Smooth muscle cell (in vitro differentiated cells): ENCODE results near the gene INF2. TPM values are rescaled to one million over a fixed set of nuclear protein-coding genes. Genes with fewer than 3 reads are reported as not detected.

Experiments
- DNase-seq: peaks from one replicate; lab custom pipeline; 2025; ENCODE audit not compliant: unreplicated experiment; lab: John Stamatoyannopoulos, UW
- H2AFZ ChIP-seq: fragments of 200-600 bp; sonication (generic); 2 replicates; pipeline ENCODE4 v1.6.0; 2016; ENCODE audit warnings: antibody characterized with exemption, low read depth, mild to moderate bottlenecking
- H3F3A ChIP-seq: fragments of 200-600 bp; sonication (generic); 2 replicates; pipeline ENCODE4 v1.6.0; 2017; ENCODE audit warnings: antibody characterized with exemption, low read depth
- H3K27ac ChIP-seq: fragments of 200-600 bp; sonication (generic); 2 replicates; pipeline ENCODE4 v1.5.1; 2016; ENCODE audit warnings: low read depth, mild to moderate bottlenecking
- H3K27me3 ChIP-seq: fragments of 200-600 bp; sonication (generic); 2 replicates; pipeline ENCODE4 v1.6.1; 2016; ENCODE audit warnings: low read depth, mild to moderate bottlenecking
- H3K36me3 ChIP-seq: fragments of 200-600 bp; sonication (generic); 2 replicates; pipeline ENCODE4 v1.5.1; 2016; ENCODE audit warnings: low read depth
- H3K4me1 ChIP-seq: fragments of 200-600 bp; sonication (generic); 2 replicates; pipeline ENCODE4 v1.5.1; 2016; ENCODE audit warnings: low read depth
- H3K4me2 ChIP-seq: fragments of 200-600 bp; sonication (generic); 2 replicates; pipeline ENCODE4 v1.6.0; 2016; ENCODE audit warnings: mild to moderate bottlenecking
- H3K4me3 ChIP-seq: fragments of 200-600 bp; sonication (generic); 2 replicates; pipeline ENCODE4 v1.5.1; 2016; ENCODE audit warnings: mild to moderate bottlenecking
- H3K79me2 ChIP-seq: fragments of 200-600 bp; sonication (generic); 2 replicates; pipeline ENCODE4 v1.6.0; 2016; ENCODE audit warnings: low read depth, mild to moderate bottlenecking
- H3K9ac ChIP-seq: fragments of 200-600 bp; sonication (generic); 2 replicates; pipeline ENCODE4 v1.6.0; 2016; ENCODE audit warnings: low read depth
- H3K9me3 ChIP-seq: fragments of 200-600 bp; sonication (generic); replicated peaks from 2 replicates; pipeline ENCODE4 v1.5.1; 2016; ENCODE audit warnings: low read depth
- H4K20me1 ChIP-seq: fragments of 200-600 bp; sonication (generic); 2 replicates; pipeline ENCODE4 v1.6.0; 2016; ENCODE audit warnings: low read depth
- WGBS: methylation state at CpG from one replicate; pipeline ENCODE4 v1.1.7; 2016; ENCODE audit warnings: low lambda C conversion rate; 5-methylcytosine and 5-hydroxymethylcytosine counted together
- polyA plus RNA-seq: library from polyadenylated mRNA; unstranded; fragments of >200 nt; fragmentation: Nextera tagmentation; extraction: Ambion mirVana; gene quantifications from 2 replicates; pipeline ENCODE4 v1.2.1, GENCODE V29; 2016
- total RNA-seq: library from RNA; depleted of rRNA; stranded (reverse); fragments of >200 nt; gene quantifications from 2 replicates; pipeline ENCODE4 v1.2.3, GENCODE V29; 2014
- TF ChIP-seq, protein P1 (sequence below): fragments of 200-600 bp; sonication (generic); IDR thresholded peaks from 2 replicates; pipeline ENCODE4 v1.5.1; 2017; ENCODE audit warnings: borderline replicate concordance, mild to moderate bottlenecking, antibody characterized with exemption; ENCODE audit not compliant: insufficient read depth, poor library complexity, severe bottlenecking

Gene INF2
- total and polyA plus RNA-seq, 2 experiments from 2014 or later, result 19.9 to 29.8 TPM

GRCh38 chr14:104689881-104690711, 678 bp downstream of the INF2 start:
- Histone ChIP-seq H3K9me3 (no peaks in the 10 kb centered on the region), H3K27me3 (no peaks in the 10 kb centered on the region), H3K27ac (no peak overlapping the region), H4K20me1 (peaks cover 51% of the 10 kb centered on the region), H3K9ac (peak overlapping the region; percentile 81), H3K4me3 (peak overlapping the region; percentile 88), H3K4me2 (peak overlapping the region; percentile 100), H3K36me3 (no peaks in the 10 kb centered on the region), H2AFZ (peak overlapping the region; percentile 49), H3K79me2 (peaks cover 51% of the 10 kb centered on the region), H3K4me1 (peaks cover 25% of the 10 kb centered on the region), H3F3A (peaks cover 11% of the 10 kb centered on the region)
- no peak for DNase-seq
- WGBS, result 10% methylated on average over 47 of the region's 50 CpGs
- TF ChIP-seq, protein P1, sequence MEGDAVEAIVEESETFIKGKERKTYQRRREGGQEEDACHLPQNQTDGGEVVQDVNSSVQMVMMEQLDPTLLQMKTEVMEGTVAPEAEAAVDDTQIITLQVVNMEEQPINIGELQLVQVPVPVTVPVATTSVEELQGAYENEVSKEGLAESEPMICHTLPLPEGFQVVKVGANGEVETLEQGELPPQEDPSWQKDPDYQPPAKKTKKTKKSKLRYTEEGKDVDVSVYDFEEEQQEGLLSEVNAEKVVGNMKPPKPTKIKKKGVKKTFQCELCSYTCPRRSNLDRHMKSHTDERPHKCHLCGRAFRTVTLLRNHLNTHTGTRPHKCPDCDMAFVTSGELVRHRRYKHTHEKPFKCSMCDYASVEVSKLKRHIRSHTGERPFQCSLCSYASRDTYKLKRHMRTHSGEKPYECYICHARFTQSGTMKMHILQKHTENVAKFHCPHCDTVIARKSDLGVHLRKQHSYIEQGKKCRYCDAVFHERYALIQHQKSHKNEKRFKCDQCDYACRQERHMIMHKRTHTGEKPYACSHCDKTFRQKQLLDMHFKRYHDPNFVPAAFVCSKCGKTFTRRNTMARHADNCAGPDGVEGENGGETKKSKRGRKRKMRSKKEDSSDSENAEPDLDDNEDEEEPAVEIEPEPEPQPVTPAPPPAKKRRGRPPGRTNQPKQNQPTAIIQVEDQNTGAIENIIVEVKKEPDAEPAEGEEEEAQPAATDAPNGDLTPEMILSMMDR, result no peak

GRCh38 chr14:104690861-104691455, 1.5 kb downstream of the INF2 start:
- no peak for DNase-seq
- no peak overlapping the region for H3K9ac ChIP-seq
- H3K27ac ChIP-seq, result no peak overlapping the region
- peaks cover 11% of the 10 kb centered on the region for H3F3A ChIP-seq
- H3K9me3 ChIP-seq, result no peaks in the 10 kb centered on the region
- WGBS, result 78% methylated on average over 16 of the region's 16 CpGs
- H3K79me2 ChIP-seq, result peaks cover 55% of the 10 kb centered on the region
- H2AFZ ChIP-seq, result no peak overlapping the region
- no peaks in the 10 kb centered on the region for H3K27me3 ChIP-seq
- no peaks in the 10 kb centered on the region for H3K36me3 ChIP-seq
- TF ChIP-seq, protein P1, result no peak
- H3K4me2 ChIP-seq, result peak overlapping the region; percentile 100
- H4K20me1 ChIP-seq, result peaks cover 59% of the 10 kb centered on the region
- H3K4me1 ChIP-seq, result peaks cover 25% of the 10 kb centered on the region
- H3K4me3 ChIP-seq, result peak overlapping the region; percentile 88

DNA sequence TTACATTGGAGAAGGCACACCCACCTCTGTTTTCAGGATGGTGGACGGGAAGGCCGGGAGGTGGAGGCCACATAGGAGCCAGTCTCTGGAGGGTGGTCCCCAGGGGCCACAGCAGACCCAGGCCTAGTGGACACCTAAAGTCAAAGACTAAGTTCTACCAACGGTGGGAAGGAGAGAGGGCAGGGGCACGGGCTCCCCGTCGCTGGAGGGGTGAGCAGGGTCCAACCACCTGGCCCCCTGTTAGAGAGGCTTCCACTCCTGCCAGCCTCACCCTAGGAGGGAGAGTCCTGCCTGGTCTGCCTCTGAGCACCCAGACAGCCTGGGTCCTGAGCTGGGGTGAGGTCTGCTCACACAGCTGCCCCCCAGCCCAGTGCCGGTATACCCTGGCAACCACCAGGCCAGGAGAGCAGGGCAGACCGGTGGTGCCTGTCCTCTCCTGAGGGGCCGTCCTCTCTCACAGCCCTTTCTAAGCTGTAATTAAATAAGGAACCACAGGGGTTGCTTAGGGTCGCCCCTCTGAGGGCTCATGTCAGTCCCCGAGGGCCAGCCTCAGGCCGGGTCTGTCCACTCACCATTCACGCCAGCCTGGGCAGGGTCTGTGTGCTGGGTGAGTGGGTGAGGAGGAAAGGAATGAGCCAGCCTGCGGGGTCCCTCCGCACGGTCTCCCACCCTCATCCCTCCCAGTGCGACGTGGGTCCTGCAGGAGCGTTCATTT, 2.3 kb downstream of the INF2 start:
- peaks cover 67% of the 10 kb centered on the region for H4K20me1 ChIP-seq
- peaks cover 25% of the 10 kb centered on the region for H3K4me1 ChIP-seq
- H3F3A ChIP-seq, result peaks cover 11% of the 10 kb centered on the region
- peak overlapping the region; percentile 44 for H3K4me2 ChIP-seq
- H3K79me2 ChIP-seq, result peaks cover 55% of the 10 kb centered on the region
- 91% methylated on average over 19 of the region's 19 CpGs for WGBS
- no peaks in the 10 kb centered on the region for H3K36me3 ChIP-seq
- no peaks in the 10 kb centered on the region for H3K9me3 ChIP-seq
- TF ChIP-seq, protein P1, result no peak
- no peaks in the 10 kb centered on the region for H3K27me3 ChIP-seq
- DNase-seq, result no peak
- no peak overlapping the region for H3K27ac ChIP-seq
- no peak overlapping the region for H3K9ac ChIP-seq
- no peak overlapping the region for H2AFZ ChIP-seq
- H3K4me3 ChIP-seq, result no peak overlapping the region
